GM18873 (cell line): ENCODE data around the gene NMU.
"Not testable (repeated sequence)": the region's sequence is repeated elsewhere in the genome, so short reads cannot be mapped to it uniquely, and the experiment has no call there.

ENCODE experiments used
- ATAC-seq: cut with Tn5 transposase; IDR thresholded peaks from one replicate; pipeline ENCODE4 v1.9.1; 2021; ENCODE audit warnings: mild to moderate bottlenecking, moderate library complexity, moderate number of reproducible peaks; ENCODE audit not compliant: unreplicated experiment, low FRiP score

The NMU gene

GRCh38 chr4:55635741-55636655, at the start of gene NMU:
Gene NMU (minus strand): TSS chr4:55636298. CDS start chr4:55636192, 106 bp downstream.
- peak; percentile 54 for ATAC-seq

GRCh38 chr4:55684276-55684675, 48.2 kb upstream of the NMU start:
- ATAC-seq: no peak

- not testable (repeated sequence) for ATAC-seq
Measured at GRCh38 chr4:55682797-55683196, 46.7 kb upstream of the NMU start.

GRCh38 chr4:55682295-55682694, 46.2 kb upstream of the NMU start:
- ATAC-seq: no peak

- no peak for ATAC-seq
Measured at GRCh38 chr4:55681430-55681829, 45.3 kb upstream of the NMU start.

GRCh38 chr4:55675196-55675793, 39.2 kb upstream of the NMU start:
- no peak for ATAC-seq

GRCh38 chr4:55673424-55673823, 37.3 kb upstream of the NMU start:
- ATAC-seq: no peak

GRCh38 chr4:55671667-55672066, 35.6 kb upstream of the NMU start:
- no peak for ATAC-seq

GRCh38 chr4:55670695-55671094, 34.6 kb upstream of the NMU start:
- ATAC-seq: no peak

GRCh38 chr4:55668449-55668848, 32.4 kb upstream of the NMU start:
- ATAC-seq: no peak

- no peak for ATAC-seq
Measured at GRCh38 chr4:55666535-55666934, 30.4 kb upstream of the NMU start.

GRCh38 chr4:55663145-55663544, 27.0 kb upstream of the NMU start:
- no peak for ATAC-seq

- no peak for ATAC-seq
Measured at GRCh38 chr4:55661398-55662056, 25.4 kb upstream of the NMU start.

- ATAC-seq: no peak
Measured at GRCh38 chr4:55658657-55659056, 22.6 kb upstream of the NMU start.

- ATAC-seq: no peak
Measured at GRCh38 chr4:55654131-55654530, 18.0 kb upstream of the NMU start.

GRCh38 chr4:55650483-55650882, 14.4 kb upstream of the NMU start:
- no peak for ATAC-seq

- ATAC-seq: no peak
Measured at GRCh38 chr4:55637272-55637820, 1.2 kb upstream of the NMU start.

GRCh38 chr4:55636656-55636999, 530 bp upstream of the NMU start:
- ATAC-seq: no peak

GRCh38 chr4:55635282-55635681, 816 bp downstream of the NMU start:
- no peak for ATAC-seq

GRCh38 chr4:55634417-55635128, 1.5 kb downstream of the NMU start:
- no peak for ATAC-seq

GRCh38 chr4:55633903-55634302, 2.2 kb downstream of the NMU start:
- ATAC-seq: no peak
